A549 treated with GW870086 at 1 μM for 4 hours (cell line): ENCODE results near the gene STRN4. TPM values are rescaled to one million over a fixed set of nuclear protein-coding genes. Genes with fewer than 3 reads are reported as not detected.

ENCODE experiments used
- total RNA-seq: library from RNA; stranded (reverse); fragments of 200-300 nt; extraction: Qiagen RNA extraction; gene quantifications from 5 replicates; pipeline ENCODE4 v1.2.3, GENCODE V29; 2022; ENCODE audit warnings: low read depth

The STRN4 gene, protein sequence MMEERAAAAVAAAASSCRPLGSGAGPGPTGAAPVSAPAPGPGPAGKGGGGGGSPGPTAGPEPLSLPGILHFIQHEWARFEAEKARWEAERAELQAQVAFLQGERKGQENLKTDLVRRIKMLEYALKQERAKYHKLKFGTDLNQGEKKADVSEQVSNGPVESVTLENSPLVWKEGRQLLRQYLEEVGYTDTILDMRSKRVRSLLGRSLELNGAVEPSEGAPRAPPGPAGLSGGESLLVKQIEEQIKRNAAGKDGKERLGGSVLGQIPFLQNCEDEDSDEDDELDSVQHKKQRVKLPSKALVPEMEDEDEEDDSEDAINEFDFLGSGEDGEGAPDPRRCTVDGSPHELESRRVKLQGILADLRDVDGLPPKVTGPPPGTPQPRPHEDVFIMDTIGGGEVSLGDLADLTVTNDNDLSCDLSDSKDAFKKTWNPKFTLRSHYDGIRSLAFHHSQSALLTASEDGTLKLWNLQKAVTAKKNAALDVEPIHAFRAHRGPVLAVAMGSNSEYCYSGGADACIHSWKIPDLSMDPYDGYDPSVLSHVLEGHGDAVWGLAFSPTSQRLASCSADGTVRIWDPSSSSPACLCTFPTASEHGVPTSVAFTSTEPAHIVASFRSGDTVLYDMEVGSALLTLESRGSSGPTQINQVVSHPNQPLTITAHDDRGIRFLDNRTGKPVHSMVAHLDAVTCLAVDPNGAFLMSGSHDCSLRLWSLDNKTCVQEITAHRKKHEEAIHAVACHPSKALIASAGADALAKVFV
- 72.8 to 90.7 TPM (median 85.6 TPM) in 5 replicates for total RNA-seq

GRCh38 chr19:46746281-46747057 lies at the start of gene STRN4:
TSS of gene STRN4 (minus strand) at chr19:46746450. CDS start at chr19:46746430, 20 bp downstream.

DNA sequence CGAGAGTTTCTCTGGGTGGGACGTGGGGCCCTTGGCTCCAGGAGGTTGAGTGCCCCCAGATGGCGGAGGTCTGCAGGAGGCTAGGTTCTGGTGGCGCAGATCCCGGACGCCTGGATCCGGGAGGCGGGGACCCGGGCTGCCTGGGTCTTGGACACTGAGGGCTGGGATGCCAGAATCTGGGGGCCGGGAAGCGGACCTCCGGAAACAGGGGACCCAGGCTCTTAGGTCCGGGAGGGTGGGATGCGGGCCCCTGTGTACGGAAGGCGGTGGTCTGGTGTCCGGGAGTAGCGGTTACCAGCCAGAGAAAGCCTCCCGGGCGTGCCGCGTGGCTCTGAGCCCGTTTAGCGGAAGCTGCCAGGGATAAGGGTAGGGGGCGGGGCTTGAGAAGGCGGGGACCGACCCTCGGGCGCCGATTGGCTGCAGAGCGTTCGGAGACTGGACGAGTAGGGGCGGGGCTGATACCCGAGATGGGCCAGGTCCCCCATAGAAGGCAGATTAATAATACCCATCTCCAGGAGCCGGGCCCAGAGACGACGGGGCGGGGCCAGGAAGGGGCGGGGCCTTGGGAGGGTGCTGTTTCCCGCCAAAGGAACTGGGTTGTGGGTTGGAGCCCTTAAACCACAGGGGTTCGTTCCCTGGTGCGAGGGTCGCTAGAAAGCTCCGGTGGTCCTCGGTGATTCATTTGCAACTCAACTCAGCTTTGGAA lies 42.2 kb upstream of the STRN4 start, which contains the start of gene SLC1A5:
Gene SLC1A5, minus strand, starts transcription at position 333 of the 706 bp plus-strand sequence. CDS start 629 bp downstream, outside the sequence.

GRCh38 chr19:46745521-46746280 lies 549 bp downstream of the STRN4 start, which contains the start of gene FKRP:
TSS of gene FKRP (plus strand) at chr19:46746057. CDS start at chr19:46755451, 9,394 bp downstream.

DNA sequence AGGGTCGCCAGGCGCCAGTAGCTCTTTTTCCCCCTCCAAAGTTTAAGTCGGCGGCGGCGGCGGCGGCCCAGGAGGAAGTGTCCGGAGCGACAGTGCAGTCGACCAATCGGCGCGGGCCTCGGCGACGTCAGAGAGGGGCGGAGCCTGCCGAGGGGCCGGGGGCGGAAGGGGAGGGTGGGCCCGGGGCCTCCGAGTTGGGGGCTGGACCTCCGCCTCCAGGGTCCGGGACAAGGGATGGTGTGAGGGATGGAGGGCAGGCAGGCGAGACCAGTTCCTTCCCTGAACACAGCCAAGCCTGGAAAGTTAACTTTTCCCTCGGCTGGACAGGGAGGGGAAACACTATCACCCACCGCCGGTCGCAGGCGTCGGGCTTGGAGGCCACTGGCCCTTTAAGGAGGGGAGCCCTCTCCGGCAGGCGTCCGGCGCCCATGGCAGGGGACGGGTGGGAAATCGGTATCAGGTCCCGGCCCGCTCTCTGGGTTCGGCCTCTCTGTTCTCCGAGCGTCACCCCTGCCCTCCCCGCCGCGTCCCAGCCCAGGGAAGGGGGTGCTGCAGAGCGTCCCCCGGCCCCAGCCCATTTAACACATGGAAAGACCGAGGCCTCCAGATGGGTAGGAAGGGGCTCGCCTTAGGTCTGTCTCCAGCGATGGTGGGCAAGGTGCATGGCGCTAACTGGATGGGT lies 29.1 kb downstream of the STRN4 start, which contains the start of gene PRKD2:
Gene PRKD2, minus strand, starts transcription at position 81 of the 682 bp plus-strand sequence. CDS start 744 bp downstream, outside the sequence.

Other genes starting within 250 kb of the STRN4 start
- gene CALM3, start 145.1 kb downstream of the STRN4 start, total RNA-seq: 195 to 247 TPM (median 227 TPM) in 5 replicates
- 0.15 to 0.27 TPM in 2 of 5 replicates, not detected in the others for gene PTGIR, start 121.4 kb downstream of the STRN4 start, total RNA-seq
- not detected in 5 replicates for gene GNG8, start 110.2 kb downstream of the STRN4 start, total RNA-seq
- 0.15 to 0.26 TPM (median 0.22 TPM) in 5 replicates for gene DACT3, start 85.3 kb downstream of the STRN4 start, total RNA-seq
- 22.0 to 30.2 TPM (median 27.9 TPM) in 5 replicates for gene PRKD2, start 29.3 kb downstream of the STRN4 start, total RNA-seq
- gene FKRP, start 393 bp downstream of the STRN4 start, total RNA-seq: 17.6 to 20.8 TPM (median 19.2 TPM) in 5 replicates
- 207 to 256 TPM (median 226 TPM) in 5 replicates for gene SLC1A5, start 42.1 kb upstream of the STRN4 start, total RNA-seq
- gene AP2S1, start 104.4 kb upstream of the STRN4 start, total RNA-seq: 243 to 332 TPM (median 307 TPM) in 5 replicates
- gene ARHGAP35, start 114.5 kb upstream of the STRN4 start, total RNA-seq: 22.4 to 31.2 TPM (median 27.2 TPM) in 5 replicates